Measurements from ENCODE around the gene EFS.

- TF ChIP-seq SPI1 (IDR thresholded peaks at IDR 0.05; ENCODE audit: low read depth, low read length) (no peak), POLR2A (IDR thresholded peaks at IDR 0.05; ENCODE audit: low read depth, low read length) (no peak), POLR2AphosphoS5 (IDR thresholded peaks at IDR 0.05; ENCODE audit: low read depth, low read length) (no peak)
These were observed 11.6 kb downstream of the EFS start for GRCh38 chr14:23353433-23353780.
